HG03097 (cell line): ENCODE data around the gene ATP1B2.

Experiments
- ATAC-seq: cut with Tn5 transposase; IDR thresholded peaks from one replicate; pipeline ENCODE4 v1.9.1; 2021; ENCODE audit not compliant: unreplicated experiment, low FRiP score

The ATP1B2 gene

DNA sequence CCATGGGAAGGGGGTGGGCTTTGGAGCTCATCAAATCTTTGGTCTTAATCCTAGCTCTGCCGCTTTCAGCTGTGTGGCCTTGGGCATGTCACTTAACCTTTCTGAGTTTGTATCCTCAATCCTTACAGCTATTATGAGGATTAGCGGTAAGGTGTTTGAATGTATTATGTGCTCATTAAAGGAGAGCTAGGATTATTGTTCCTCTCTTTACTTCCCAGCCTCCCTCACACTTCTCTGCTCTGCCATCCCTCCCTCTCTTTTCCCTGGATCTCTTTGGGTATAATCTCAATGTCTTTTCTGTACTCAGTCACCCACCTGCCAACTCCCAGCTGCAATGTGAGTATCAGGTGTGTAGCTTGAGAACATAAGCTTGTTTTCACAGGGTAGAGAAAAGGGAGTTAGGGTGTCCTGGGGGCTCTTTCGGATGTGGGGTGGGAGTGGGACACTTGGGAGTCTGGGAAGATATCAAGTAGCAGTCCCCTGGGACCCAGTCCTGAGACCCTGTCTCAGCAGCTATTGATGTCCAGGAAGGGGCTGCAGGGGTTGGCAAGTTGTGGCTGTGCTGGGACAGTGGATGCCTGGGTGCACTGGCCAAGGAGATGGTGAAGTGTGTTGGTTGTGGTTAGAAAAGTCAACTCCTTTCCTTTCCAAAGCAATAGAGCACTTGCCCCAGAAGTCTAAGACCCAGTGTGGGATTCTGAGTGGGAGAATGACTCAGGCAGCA, 56.1 kb downstream of the ATP1B2 start:
- ATAC-seq: no peak
